ENCODE measurements around the gene NTHL1. TPM values are rescaled to one million over a fixed set of nuclear protein-coding genes. Genes with fewer than 3 reads are reported as not detected.
A peak's percentile ranks its signal among the peaks of the same experiment; 100 is the strongest.
"Not testable (repeated sequence)": the region's sequence is repeated elsewhere in the genome, so short reads cannot be mapped to it uniquely, and the experiment has no call there.

Gene NTHL1
- total RNA-seq, 4 donors from 2014 or later = 6.1 to 38.7 (median 25.0) TPM

DNA sequence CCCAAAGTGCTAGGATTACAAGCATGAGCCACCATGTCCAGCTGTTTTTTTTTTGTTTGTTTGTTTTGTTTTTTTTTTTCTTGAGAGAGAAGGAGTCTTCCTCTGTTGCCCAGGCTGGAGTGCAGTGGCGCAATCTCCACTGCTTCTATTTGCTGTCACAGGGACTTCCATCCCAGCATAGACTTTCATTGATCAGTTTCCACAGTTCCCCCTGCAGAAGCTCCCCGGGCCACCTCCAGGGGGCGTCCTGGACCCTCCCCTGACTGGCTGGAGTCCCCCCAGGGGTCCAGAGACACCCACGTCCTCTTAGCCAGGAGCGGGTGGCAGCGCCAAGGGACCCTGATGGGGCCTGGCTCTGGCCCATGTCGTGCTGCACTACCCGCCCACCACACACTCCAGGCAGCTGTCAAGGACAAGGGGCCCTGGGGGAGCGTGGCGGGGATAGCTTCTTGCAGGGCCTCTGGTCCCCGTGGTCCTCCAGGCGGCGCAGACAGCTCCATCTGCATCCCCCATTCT lies 31.2 kb downstream of the NTHL1 start:
- no peak overlapping the region for H3K4me3 ChIP-seq (replicated peaks in 1 of 3)
- TF ChIP-seq CTCF (IDR thresholded peaks at IDR 0.05) = peak in 1 of 6 experiments; percentile 13
- no peak for TF ChIP-seq POLR2A (IDR thresholded peaks at IDR 0.05)
- H3K27me3 ChIP-seq = peaks cover 7% of the 10 kb centered on the region
- no peaks in the 10 kb centered on the region for H3K9me3 ChIP-seq
- peaks cover 0 to 16% of the 10 kb centered on the region in 2 donors for H3K4me1 ChIP-seq
- 38 to 51% methylated on average over 7 to 10 of the region's 13 CpGs for WGBS, 2 donors
- H3K27ac ChIP-seq = no peak overlapping the region
- intact Hi-C loops (cut with DNase I) = no loop called here
- no peak for DNase-seq
- no peaks in the 10 kb centered on the region for H3K36me3 ChIP-seq

- TF ChIP-seq CTCF (IDR thresholded peaks at IDR 0.05) (no peak), POLR2A (IDR thresholded peaks at IDR 0.05) (no peak)
- H3K4me3 ChIP-seq (replicated peaks in 1 of 3) = no peak overlapping the region
- peaks cover 7% of the 10 kb centered on the region for H3K27me3 ChIP-seq
- no peak overlapping the region for H3K27ac ChIP-seq
- H3K9me3 ChIP-seq = no peaks in the 10 kb centered on the region
- 85 to 88% methylated on average over 7 of the region's 7 CpGs for WGBS, 2 donors
- peaks cover 0 to 16% of the 10 kb centered on the region in 2 donors for H3K4me1 ChIP-seq
- DNase-seq = no peak
- no peaks in the 10 kb centered on the region for H3K36me3 ChIP-seq
- intact Hi-C loops (cut with DNase I) = no loop called here
Measured at GRCh38 chr16:2015947-2016208, 31.8 kb downstream of the NTHL1 start.

GRCh38 chr16:2015117-2015946 lies 32.3 kb downstream of the NTHL1 start:
- peaks cover 3 to 13% of the 10 kb centered on the region in 2 donors for H3K4me1 ChIP-seq
- H3K27ac ChIP-seq = no peak overlapping the region
- intact Hi-C loops (cut with DNase I) = no loop called here
- no peaks in the 10 kb centered on the region for H3K36me3 ChIP-seq
- DNase-seq = no peak
- H3K4me3 ChIP-seq (replicated peaks in 1 of 3) = no peak overlapping the region
- WGBS, 2 donors = 82 to 83% methylated on average over 20 to 23 of the region's 24 CpGs
- peaks cover 4% of the 10 kb centered on the region for H3K27me3 ChIP-seq
- no peak for TF ChIP-seq POLR2A (IDR thresholded peaks at IDR 0.05)
- TF ChIP-seq CTCF (IDR thresholded peaks at IDR 0.05) = no peak
- H3K9me3 ChIP-seq = no peaks in the 10 kb centered on the region

- 91% methylated on average over 13 to 15 of the region's 15 CpGs for WGBS, 2 donors
- Histone ChIP-seq H3K4me1 (peaks cover 10 to 11% of the 10 kb centered on the region in 2 donors), H3K9me3 (no peaks in the 10 kb centered on the region), H3K27ac (no peak overlapping the region), H3K4me3 (replicated peaks in 1 of 3) (no peak overlapping the region), H3K36me3 (no peaks in the 10 kb centered on the region), H3K27me3 (no peaks in the 10 kb centered on the region)
- no peak for TF ChIP-seq CTCF (IDR thresholded peaks at IDR 0.05)
- no peak for TF ChIP-seq POLR2A (IDR thresholded peaks at IDR 0.05)
- intact Hi-C loops (cut with DNase I) = no loop called here
- no peak for DNase-seq
Measured at GRCh38 chr16:2013527-2013926, 34.1 kb downstream of the NTHL1 start.

GRCh38 chr16:2011726-2012125 lies 35.9 kb downstream of the NTHL1 start:
- DNase-seq; H3K9me3 ChIP-seq; intact Hi-C loops (cut with DNase I); H3K27ac ChIP-seq; H3K4me3 ChIP-seq (replicated peaks in 1 of 3); H3K27me3 ChIP-seq; H3K36me3 ChIP-seq: not testable (repeated sequence)
- 85 to 86% methylated on average over 9 of the region's 9 CpGs for WGBS, 2 donors
- peaks cover 21 to 28% of the 10 kb centered on the region in 2 donors for H3K4me1 ChIP-seq
